Natural killer cell (primary cell): ENCODE data around the gene GDF15. TPM values are rescaled to one million over a fixed set of nuclear protein-coding genes. Genes with fewer than 3 reads are reported as not detected.

Experiments used
- ATAC-seq, 3 donors: fragments of 150-1000 bp in 2 of 3; fragments of 200-7000 bp in 1 of 3; cut with Tn5 transposase; 1 replicate in 1 of 3; 2 replicates in 2 of 3; pipeline ENCODE4 v1.10.0; 2021; ENCODE audit warnings: mild to moderate bottlenecking in 2 of 3, moderate library complexity in 2 of 3
- DNase-seq, 2 donors: peaks; one replicate each; pipeline versions ENCODE4 v3.0.0 to v3.0.0-alpha.2; 2013 to 2021; ENCODE audit warnings: mixed read lengths in 1 of 2
- H3K27ac ChIP-seq: one replicate; pipeline ENCODE4 v1.5.1; 2013; ENCODE audit warnings: mild to moderate bottlenecking, low read length
- H3K27me3 ChIP-seq: one replicate; pipeline ENCODE4 v1.6.1; 2013; ENCODE audit warnings: low read length; ENCODE audit not compliant: control insufficient read depth, insufficient read depth
- H3K36me3 ChIP-seq: one replicate; pipeline ENCODE4 v1.6.1; 2013; ENCODE audit warnings: low read length; ENCODE audit not compliant: control insufficient read depth, insufficient read depth
- H3K4me1 ChIP-seq: one replicate; pipeline ENCODE4 v1.6.1; 2013; ENCODE audit warnings: low read length; ENCODE audit not compliant: control insufficient read depth, insufficient read depth
- H3K4me3 ChIP-seq: one replicate; pipeline ENCODE4 v1.5.1; 2013; ENCODE audit warnings: low read length
- H3K9me3 ChIP-seq: one replicate; pipeline ENCODE4 v1.6.1; 2013; ENCODE audit warnings: low read length; ENCODE audit not compliant: control insufficient read depth, insufficient read depth
- H3K27ac Mint-ChIP-seq, 2 donors: one replicate each; pipeline ENCODE4 v1.8.0; 2022; ENCODE audit warnings: mild to moderate bottlenecking in 2 of 2, mixed read lengths in 2 of 2, moderate library complexity in 1 of 2
- H3K27me3 Mint-ChIP-seq, 2 donors: one replicate each; pipeline ENCODE4 v1.8.0; 2022; ENCODE audit warnings: low read depth in 2 of 2, mixed read lengths in 2 of 2
- H3K36me3 Mint-ChIP-seq: one replicate; pipeline ENCODE4 v1.8.0; 2022; ENCODE audit warnings: mixed read lengths
- H3K4me1 Mint-ChIP-seq, 2 donors: one replicate each; pipeline ENCODE4 v1.8.0; 2022; ENCODE audit warnings: mixed read lengths in 2 of 2
- H3K4me3 Mint-ChIP-seq: one replicate; pipeline ENCODE4 v1.8.0; 2022; ENCODE audit warnings: mild to moderate bottlenecking, moderate library complexity, mixed read lengths
- H3K9me3 Mint-ChIP-seq, 2 donors: one replicate each; pipeline ENCODE4 v1.8.0; 2022; ENCODE audit warnings: mixed read lengths in 2 of 2
- WGBS: methylation state at CpG from one replicate; pipeline ENCODE4 v1.1.7; 2013; ENCODE audit warnings: missing lambda C conversion rate; ENCODE audit not compliant: insufficient coverage; 5-methylcytosine and 5-hydroxymethylcytosine counted together
- intact Hi-C: fragments of 100-400 bp; cut with micrococcal nuclease; formaldehyde crosslinking; loops from one replicate; pipeline ENCODE4 v1.14.2; 2022
- total RNA-seq, 4 donors: library from RNA; stranded (reverse); fragments of 120-200 nt in 1 of 4; gene quantifications; one replicate each; pipeline versions ENCODE4 v1.2.3 to v1.2.4, GENCODE V29; 2013 to 2022
- TF ChIP-seq, protein P1 (sequence below): fragments of 200-600 bp; IDR thresholded peaks from one replicate; pipeline ENCODE4 v1.8.0; 2022; ENCODE audit warnings: antibody characterized with exemption

GDF15 gene
- total RNA-seq, 3 donors from 2014 or later (not counting 1 experiment from before 2014, with no cell fraction given) = 0.85 to 1.5 TPM; not detected in 1

DNA sequence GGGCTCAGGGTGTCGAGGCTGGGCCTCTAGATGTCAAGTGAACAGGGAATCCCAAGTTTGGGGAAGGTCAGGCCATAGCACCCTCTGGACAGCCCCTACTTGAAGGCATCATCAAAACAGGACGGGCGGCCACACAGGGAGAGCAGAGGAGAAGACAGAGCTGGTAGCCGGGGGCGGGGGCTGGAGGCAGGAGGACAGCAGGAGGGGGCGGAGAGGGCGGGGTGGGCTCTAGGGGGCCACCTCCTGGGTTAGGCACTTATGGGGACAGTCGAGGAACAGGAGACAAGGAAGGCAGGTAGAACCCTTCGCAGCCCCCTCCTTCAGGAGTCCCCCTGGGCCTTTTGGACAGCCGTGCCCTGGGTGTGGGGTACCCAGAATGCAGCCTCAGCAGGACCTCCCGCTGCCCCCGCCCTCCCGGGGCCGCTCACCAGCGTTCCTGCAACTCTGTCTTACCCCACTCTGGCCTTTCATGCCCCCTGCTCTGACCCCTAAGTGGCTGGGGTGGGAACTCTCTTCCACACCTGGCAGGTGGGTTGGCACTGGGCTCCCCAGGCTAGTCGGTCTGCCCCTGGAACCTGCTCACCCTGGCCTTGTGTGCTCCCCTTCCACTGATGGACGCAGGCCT, 39.0 kb downstream of the GDF15 start:
- Mint-ChIP-seq H3K27me3 (no peaks in the 10 kb centered on the region), H3K4me1 (peaks cover 47 to 73% of the 10 kb centered on the region in 2 donors), H3K4me3 (no peak overlapping the region), H3K9me3 (no peaks in the 10 kb centered on the region), H3K36me3 (no peaks in the 10 kb centered on the region), H3K27ac (peak overlapping the region in 1 of 2 donors; percentile 97)
- no peak for ATAC-seq
- intact Hi-C loops = no loop called here
- Histone ChIP-seq H3K4me3 (no peak overlapping the region), H3K4me1 (peaks cover 88% of the 10 kb centered on the region), H3K9me3 (no peaks in the 10 kb centered on the region), H3K27me3 (no peaks in the 10 kb centered on the region), H3K36me3 (peaks cover 3% of the 10 kb centered on the region), H3K27ac (no peak overlapping the region)
- WGBS = 86% methylated on average over 15 of the region's 17 CpGs
- TF ChIP-seq, protein P1, sequence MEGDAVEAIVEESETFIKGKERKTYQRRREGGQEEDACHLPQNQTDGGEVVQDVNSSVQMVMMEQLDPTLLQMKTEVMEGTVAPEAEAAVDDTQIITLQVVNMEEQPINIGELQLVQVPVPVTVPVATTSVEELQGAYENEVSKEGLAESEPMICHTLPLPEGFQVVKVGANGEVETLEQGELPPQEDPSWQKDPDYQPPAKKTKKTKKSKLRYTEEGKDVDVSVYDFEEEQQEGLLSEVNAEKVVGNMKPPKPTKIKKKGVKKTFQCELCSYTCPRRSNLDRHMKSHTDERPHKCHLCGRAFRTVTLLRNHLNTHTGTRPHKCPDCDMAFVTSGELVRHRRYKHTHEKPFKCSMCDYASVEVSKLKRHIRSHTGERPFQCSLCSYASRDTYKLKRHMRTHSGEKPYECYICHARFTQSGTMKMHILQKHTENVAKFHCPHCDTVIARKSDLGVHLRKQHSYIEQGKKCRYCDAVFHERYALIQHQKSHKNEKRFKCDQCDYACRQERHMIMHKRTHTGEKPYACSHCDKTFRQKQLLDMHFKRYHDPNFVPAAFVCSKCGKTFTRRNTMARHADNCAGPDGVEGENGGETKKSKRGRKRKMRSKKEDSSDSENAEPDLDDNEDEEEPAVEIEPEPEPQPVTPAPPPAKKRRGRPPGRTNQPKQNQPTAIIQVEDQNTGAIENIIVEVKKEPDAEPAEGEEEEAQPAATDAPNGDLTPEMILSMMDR = no peak
- DNase-seq = no peak

GRCh38 chr19:18425515-18426415, 39.8 kb downstream of the GDF15 start:
- Histone ChIP-seq H3K4me1 (peaks cover 88% of the 10 kb centered on the region), H3K9me3 (no peaks in the 10 kb centered on the region), H3K27ac (no peak overlapping the region), H3K27me3 (no peaks in the 10 kb centered on the region), H3K4me3 (no peak overlapping the region), H3K36me3 (peaks cover 3% of the 10 kb centered on the region)
- ATAC-seq = no peak
- intact Hi-C loops = no loop called here
- peak in 1 of 2 donors; percentile 36 for DNase-seq
- no peaks in the 10 kb centered on the region for H3K27me3 Mint-ChIP-seq
- H3K36me3 Mint-ChIP-seq = no peaks in the 10 kb centered on the region
- no peaks in the 10 kb centered on the region for H3K9me3 Mint-ChIP-seq
- H3K27ac Mint-ChIP-seq = peak overlapping the region; percentile 70 to 97
- H3K4me1 Mint-ChIP-seq = peaks cover 39 to 66% of the 10 kb centered on the region in 2 donors
- WGBS = 80% methylated on average over 18 of the region's 18 CpGs
- H3K4me3 Mint-ChIP-seq = peak overlapping the region; percentile 17
- TF ChIP-seq, protein P1 = no peak

- TF ChIP-seq, protein P1 = no peak
- peaks cover 33 to 60% of the 10 kb centered on the region in 2 donors for H3K4me1 Mint-ChIP-seq
- H3K27me3 Mint-ChIP-seq = no peaks in the 10 kb centered on the region
- H3K27ac ChIP-seq = no peak overlapping the region
- H3K36me3 ChIP-seq = peaks cover 3% of the 10 kb centered on the region
- peaks cover 84% of the 10 kb centered on the region for H3K4me1 ChIP-seq
- no peak overlapping the region for H3K4me3 ChIP-seq
- ATAC-seq = no peak
- no peaks in the 10 kb centered on the region for H3K9me3 Mint-ChIP-seq
- no peaks in the 10 kb centered on the region for H3K27me3 ChIP-seq
- H3K4me3 Mint-ChIP-seq = no peak overlapping the region
- WGBS = 89% methylated on average over 8 of the region's 8 CpGs
- intact Hi-C loops = no loop called here
- no peaks in the 10 kb centered on the region for H3K9me3 ChIP-seq
- no peak for DNase-seq
- peak overlapping the region; percentile 70 to 97 for H3K27ac Mint-ChIP-seq
- H3K36me3 Mint-ChIP-seq = no peaks in the 10 kb centered on the region
Observed at GRCh38 chr19:18426416-18426767, 40.4 kb downstream of the GDF15 start.
